Adrenal gland (tissue), 5 donors: ENCODE results near the gene SLC9C2.

Experiments used
- POLR2A ChIP-seq, 2 donors: fragments of 450-650 bp; IDR thresholded peaks; one replicate each; pipeline ENCODE4 v1.6.1; 2017; ENCODE audit warnings: antibody characterized with exemption in 2 of 2, mild to moderate bottlenecking in 2 of 2, moderate library complexity in 1 of 2
- TF ChIP-seq, protein P1 (sequence below), 6 experiments: fragments of 450-650 bp in 4 of 6; fragments of 200-600 bp in 2 of 6; sonication (generic) in 1 of 6; IDR thresholded peaks; 1 replicate in 5 of 6; 2 replicates in 1 of 6; pipeline versions ENCODE4 v1.5.1 to v1.8.0; 2016 to 2021; ENCODE audit warnings: antibody characterized with exemption in 6 of 6, mild to moderate bottlenecking in 2 of 6, moderate library complexity in 1 of 6
- donor health status: DM: no; HTN: no; CAD: no.

DNA sequence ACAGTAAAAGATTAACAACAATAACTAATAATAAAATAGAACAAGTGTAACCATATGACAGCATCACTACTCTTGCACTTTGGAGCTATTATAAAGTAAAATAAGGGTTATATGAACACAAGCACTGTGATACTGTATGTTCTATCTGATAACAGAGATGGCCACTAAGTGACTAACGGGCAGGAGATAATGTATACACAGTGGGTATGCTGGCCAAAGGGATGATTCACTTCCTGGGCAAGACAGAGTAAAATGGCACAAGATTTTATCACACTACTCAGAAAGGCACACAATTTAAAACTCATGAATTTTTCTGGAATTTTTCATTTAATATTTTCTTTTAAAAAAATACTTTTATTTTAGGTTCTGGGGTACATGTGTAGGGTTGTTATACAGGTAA is 12.3 kb downstream of the SLC9C2 start:
- TF ChIP-seq, protein P1, sequence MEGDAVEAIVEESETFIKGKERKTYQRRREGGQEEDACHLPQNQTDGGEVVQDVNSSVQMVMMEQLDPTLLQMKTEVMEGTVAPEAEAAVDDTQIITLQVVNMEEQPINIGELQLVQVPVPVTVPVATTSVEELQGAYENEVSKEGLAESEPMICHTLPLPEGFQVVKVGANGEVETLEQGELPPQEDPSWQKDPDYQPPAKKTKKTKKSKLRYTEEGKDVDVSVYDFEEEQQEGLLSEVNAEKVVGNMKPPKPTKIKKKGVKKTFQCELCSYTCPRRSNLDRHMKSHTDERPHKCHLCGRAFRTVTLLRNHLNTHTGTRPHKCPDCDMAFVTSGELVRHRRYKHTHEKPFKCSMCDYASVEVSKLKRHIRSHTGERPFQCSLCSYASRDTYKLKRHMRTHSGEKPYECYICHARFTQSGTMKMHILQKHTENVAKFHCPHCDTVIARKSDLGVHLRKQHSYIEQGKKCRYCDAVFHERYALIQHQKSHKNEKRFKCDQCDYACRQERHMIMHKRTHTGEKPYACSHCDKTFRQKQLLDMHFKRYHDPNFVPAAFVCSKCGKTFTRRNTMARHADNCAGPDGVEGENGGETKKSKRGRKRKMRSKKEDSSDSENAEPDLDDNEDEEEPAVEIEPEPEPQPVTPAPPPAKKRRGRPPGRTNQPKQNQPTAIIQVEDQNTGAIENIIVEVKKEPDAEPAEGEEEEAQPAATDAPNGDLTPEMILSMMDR (IDR thresholded peaks at IDR 0.05): no peak
- no peak for TF ChIP-seq POLR2A (IDR thresholded peaks at IDR 0.05)
